ENCODE data around the gene INPP5A.

DNA sequence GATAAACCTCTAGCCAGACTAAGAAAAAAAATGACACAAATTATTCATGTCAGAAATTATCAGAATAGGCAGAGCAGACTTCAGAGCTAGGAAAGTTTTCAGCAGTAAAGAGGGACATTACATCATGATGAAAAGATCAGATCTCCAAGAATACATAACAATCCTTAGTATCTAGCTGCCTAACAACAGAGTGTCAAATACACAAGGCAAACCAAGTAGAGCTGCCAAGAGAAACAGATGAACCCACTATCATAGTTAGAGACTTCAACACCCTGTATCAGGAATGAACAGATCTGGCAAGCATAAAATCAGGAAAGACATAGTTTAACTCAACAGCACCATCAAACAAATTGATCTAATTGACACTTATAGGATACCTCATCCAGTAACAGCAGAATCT lies 156.1 kb downstream of the INPP5A start:
- TF ChIP-seq, protein P1, sequence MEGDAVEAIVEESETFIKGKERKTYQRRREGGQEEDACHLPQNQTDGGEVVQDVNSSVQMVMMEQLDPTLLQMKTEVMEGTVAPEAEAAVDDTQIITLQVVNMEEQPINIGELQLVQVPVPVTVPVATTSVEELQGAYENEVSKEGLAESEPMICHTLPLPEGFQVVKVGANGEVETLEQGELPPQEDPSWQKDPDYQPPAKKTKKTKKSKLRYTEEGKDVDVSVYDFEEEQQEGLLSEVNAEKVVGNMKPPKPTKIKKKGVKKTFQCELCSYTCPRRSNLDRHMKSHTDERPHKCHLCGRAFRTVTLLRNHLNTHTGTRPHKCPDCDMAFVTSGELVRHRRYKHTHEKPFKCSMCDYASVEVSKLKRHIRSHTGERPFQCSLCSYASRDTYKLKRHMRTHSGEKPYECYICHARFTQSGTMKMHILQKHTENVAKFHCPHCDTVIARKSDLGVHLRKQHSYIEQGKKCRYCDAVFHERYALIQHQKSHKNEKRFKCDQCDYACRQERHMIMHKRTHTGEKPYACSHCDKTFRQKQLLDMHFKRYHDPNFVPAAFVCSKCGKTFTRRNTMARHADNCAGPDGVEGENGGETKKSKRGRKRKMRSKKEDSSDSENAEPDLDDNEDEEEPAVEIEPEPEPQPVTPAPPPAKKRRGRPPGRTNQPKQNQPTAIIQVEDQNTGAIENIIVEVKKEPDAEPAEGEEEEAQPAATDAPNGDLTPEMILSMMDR (IDR thresholded peaks at IDR 0.05) = no peak
- no peak for TF ChIP-seq EP300 (IDR thresholded peaks at IDR 0.05)

All from sigmoid colon (tissue), 4 donors.